GM13977 (cell line): ENCODE measurements around the gene MKI67.
"Not testable (repeated sequence)": the region's sequence is repeated elsewhere in the genome, so short reads cannot be mapped to it uniquely, and the experiment has no call there.

Experiments used
- DNase-seq: peaks from one replicate; pipeline ENCODE4 v3.0.0; 2012; ENCODE audit warnings: low spot score
- in situ Hi-C: fragments of 300-500 bp; cut with MboI; formaldehyde crosslinking; loops from one replicate; pipeline ENCODE4 v1.12.0; 2022; ENCODE audit warnings: low sequenced_read_pairs, low pct_unique_long_range_greater_than_20kb, mixed read lengths, inconsistent platforms; ENCODE audit not compliant: unreplicated experiment
- TF ChIP-seq, protein P1 (sequence below): IDR thresholded peaks from 2 replicates; pipeline ENCODE4 v1.5.1; 2012; ENCODE audit warnings: mild to moderate bottlenecking, control low read depth; ENCODE audit not compliant: insufficient read depth; ENCODE audit errors: extremely low read depth, missing control alignments

The MKI67 gene

DNA sequence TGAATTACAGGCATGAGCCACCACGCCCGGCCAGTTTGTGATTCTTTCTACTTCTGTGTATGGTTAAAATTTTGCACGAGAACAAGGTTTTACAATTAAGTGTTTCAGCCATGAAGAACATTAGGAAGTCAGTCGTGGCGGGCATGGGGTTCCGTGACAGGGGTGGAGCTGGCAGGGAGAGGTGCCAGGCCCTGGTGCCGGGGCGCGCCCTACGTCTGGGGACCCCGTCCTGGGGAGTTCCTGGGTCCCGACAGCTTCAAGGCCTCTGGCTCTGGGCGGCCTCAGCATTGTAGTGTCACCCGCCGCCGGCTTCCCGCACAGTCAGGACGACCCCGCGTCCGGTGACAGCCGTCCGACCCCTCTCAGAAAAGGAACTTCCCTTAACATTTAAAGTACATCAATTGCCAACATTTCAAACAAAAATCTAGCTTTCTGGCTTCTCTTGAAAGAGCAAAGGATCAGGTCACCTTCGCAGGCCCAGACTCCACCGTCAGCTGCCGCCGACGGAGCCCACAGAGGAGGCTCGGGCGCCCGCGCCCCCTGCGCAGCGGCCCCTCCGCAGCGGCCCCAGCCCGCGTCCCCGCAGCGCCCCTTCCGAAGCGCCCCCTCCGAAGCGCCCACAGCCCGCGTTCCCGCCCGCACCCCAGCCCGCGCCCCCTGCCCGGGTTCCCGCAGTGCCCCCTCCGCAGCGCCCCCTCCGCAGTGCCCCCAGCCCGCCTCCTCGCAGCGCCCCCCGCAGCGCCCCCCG, 23.2 kb upstream of the MKI67 start:
- no peak for DNase-seq
- TF ChIP-seq, protein P1, sequence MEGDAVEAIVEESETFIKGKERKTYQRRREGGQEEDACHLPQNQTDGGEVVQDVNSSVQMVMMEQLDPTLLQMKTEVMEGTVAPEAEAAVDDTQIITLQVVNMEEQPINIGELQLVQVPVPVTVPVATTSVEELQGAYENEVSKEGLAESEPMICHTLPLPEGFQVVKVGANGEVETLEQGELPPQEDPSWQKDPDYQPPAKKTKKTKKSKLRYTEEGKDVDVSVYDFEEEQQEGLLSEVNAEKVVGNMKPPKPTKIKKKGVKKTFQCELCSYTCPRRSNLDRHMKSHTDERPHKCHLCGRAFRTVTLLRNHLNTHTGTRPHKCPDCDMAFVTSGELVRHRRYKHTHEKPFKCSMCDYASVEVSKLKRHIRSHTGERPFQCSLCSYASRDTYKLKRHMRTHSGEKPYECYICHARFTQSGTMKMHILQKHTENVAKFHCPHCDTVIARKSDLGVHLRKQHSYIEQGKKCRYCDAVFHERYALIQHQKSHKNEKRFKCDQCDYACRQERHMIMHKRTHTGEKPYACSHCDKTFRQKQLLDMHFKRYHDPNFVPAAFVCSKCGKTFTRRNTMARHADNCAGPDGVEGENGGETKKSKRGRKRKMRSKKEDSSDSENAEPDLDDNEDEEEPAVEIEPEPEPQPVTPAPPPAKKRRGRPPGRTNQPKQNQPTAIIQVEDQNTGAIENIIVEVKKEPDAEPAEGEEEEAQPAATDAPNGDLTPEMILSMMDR: no peak
- in situ Hi-C loops: no loop called here

DNA sequence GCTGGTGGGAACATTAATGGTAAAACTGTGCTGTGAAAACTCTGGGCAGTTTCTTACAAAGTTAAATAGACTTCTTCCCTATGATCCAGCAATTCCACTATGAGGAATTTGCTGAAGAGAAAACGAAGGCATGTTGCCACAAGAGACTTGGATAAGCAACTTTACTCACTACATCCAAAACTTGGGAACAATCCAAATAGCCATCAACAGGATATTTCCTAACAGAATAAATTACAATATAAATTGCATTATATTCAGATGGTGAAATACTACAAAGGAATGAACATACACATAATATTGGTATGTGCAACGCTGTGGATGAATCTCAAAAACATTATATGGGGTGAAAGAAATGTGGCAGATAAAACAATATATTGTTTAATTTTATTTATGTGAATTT, 21.4 kb upstream of the MKI67 start:
- TF ChIP-seq, protein P1: no peak
- no peak for DNase-seq
- in situ Hi-C loops: no loop called here

DNA sequence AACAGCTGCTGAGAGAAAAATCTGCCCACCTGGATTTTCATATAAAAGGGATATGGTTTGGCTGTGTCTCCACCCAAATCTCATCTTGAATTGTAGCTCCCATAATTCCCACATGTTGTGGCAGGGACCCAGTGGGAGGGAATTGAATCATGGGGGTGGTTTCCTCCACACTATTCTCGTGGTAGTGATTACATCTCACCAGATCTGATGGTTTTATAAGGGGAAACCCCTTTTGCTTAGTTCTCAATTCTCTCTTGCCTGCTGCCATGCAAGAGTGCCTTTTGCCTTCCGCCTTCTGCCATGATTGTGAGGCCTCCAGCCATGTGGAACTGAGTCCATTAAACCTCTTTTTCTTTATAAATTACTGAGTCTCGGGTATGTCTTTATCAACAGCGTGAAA, 20.8 kb upstream of the MKI67 start:
- no peak for DNase-seq
- in situ Hi-C loops: no loop called here
- TF ChIP-seq, protein P1: no peak

DNA sequence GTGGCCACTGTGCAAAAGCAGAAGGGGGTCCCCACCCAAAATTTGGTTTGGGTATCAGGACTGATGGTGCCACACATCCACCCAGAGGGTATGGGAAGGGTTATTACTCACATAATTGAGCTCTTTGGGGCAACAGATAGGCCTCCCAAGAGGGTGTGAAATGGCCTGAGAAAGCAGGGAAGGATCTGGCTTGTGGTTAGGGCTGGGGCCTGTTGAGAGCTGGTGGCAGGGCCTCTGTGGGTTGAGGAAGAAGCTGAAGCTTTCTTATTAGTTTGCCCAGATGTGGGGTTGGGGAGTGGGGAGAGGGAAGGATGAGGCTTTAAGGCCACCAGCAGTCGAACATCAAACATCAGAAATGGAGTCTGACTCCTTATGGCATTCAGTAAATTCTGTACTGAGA, 18.3 kb upstream of the MKI67 start:
- TF ChIP-seq, protein P1: no peak
- in situ Hi-C loops: no loop called here
- DNase-seq: no peak

DNA sequence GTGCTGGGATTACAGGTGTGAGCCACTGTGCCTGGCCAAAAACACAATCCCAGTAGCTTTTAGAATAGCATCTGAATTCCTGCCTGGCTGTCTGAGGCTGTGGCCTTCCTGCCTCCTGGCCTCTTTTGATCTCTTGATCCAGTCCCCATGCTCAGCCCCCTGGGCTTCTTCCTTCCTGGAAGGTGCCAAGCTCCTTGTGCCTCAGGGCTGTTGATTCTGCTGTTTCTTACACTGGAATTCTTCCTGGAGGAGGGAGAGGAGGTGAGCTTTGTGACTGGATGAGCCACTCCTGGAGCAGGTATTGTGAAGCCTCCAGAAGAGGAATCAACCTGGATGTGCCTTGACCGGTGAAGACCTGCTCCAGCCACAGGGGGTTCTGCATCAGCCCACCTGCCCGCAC, 17.3 kb upstream of the MKI67 start:
- DNase-seq: no peak
- TF ChIP-seq, protein P1: no peak
- in situ Hi-C loops: no loop called here

DNA sequence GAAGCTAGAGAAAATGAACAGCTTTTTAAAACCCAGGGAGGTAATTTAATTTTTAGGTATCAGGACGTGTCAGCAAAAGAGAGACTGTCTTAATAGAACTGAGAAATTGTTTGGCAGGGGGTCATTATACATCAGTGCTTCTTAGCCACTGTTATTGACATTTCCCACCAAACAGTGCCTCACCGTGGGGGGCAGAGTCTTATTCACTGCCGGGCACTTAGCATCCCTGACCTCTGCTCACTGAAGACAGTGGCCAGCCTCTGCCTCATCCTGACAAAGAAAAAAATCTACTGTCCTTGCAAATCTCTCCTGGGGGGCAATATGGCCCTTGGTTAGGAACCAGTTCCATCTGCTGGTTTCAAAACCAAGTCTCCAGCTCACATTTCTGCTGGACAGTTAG, 14.2 kb upstream of the MKI67 start:
- TF ChIP-seq, protein P1: no peak
- in situ Hi-C loops: no loop called here

DNA sequence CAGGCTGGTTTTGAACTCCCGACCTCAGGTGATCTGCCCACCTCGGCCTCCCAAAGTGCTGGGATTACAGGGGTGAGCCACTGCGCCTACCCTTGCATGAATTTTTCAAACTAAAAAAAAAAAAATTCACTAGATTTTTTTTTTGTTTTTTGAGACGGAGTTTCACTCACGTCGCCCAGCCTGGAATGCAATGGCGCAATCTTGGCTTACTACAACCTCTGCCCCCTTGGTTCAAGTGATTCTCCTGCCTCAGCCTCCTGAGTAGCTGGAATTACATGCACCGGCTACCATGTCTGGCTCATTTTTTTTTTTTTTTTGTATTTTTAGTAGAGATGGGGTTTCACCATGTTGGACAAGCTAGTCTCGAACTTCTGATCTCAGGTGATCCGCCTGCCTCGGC, 12.2 kb upstream of the MKI67 start:
- in situ Hi-C loops, DNase-seq: not testable (repeated sequence)

More for the DNA sequence above, 14.2 kb upstream of the MKI67 start:
- DNase-seq: no peak
